ENCODE data around the gene SLC2A8. TPM values are rescaled to one million over a fixed set of nuclear protein-coding genes. Genes with fewer than 3 reads are reported as not detected.
A peak's percentile ranks its signal among the peaks of the same experiment; 100 is the strongest.

SLC2A8 gene
- total RNA-seq, 1 donor from 2014 or later, result 14.1 TPM

DNA sequence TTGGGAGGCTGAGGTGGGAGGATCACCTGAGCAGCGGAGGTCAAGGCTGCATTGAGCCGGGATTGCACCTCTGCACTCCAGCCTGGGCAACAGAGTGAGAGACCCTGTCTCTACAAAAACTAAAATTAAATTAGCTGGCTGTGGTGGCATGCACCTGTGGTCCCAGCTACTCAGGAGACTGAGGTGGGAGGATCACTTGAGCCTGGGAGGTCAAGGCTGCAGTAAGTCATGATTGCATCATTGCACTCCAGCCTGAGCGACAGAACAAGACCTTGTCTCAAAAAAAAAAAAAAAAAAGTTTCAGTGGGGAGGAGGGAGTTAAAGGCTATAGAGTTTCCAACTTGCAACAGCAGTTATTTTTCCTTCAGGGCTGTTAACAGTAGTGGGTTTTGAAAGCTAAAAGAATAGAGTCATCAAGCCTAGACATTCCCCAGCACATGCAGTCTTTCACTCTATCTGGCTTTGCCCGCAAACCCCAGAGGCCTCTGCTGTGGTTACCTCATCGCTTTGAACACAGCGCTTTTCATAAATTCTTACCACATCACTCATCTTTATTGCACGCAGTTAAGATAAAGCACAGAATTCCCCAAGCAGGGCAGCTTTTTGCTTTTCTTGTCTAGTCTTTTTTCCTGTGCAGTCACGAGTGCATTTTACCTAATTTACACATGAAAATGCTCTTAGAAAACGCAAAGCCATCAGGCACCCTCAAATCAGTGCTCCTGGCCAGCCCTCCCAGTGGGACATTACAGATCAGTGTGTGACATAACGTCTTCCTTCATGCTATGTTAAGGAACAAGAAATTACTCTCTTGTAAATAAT is 8.7 kb upstream of the SLC2A8 start:
- H3K9me3 Mint-ChIP-seq (ENCODE audit: low read depth), result no peaks in the 10 kb centered on the region
- TF ChIP-seq, protein P1, sequence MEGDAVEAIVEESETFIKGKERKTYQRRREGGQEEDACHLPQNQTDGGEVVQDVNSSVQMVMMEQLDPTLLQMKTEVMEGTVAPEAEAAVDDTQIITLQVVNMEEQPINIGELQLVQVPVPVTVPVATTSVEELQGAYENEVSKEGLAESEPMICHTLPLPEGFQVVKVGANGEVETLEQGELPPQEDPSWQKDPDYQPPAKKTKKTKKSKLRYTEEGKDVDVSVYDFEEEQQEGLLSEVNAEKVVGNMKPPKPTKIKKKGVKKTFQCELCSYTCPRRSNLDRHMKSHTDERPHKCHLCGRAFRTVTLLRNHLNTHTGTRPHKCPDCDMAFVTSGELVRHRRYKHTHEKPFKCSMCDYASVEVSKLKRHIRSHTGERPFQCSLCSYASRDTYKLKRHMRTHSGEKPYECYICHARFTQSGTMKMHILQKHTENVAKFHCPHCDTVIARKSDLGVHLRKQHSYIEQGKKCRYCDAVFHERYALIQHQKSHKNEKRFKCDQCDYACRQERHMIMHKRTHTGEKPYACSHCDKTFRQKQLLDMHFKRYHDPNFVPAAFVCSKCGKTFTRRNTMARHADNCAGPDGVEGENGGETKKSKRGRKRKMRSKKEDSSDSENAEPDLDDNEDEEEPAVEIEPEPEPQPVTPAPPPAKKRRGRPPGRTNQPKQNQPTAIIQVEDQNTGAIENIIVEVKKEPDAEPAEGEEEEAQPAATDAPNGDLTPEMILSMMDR (IDR thresholded peaks at IDR 0.05), result no peak
- peak overlapping the region; percentile 33 for H3K4me3 Mint-ChIP-seq (ENCODE audit: unreplicated experiment)
- peaks cover 14% of the 10 kb centered on the region for H3K27me3 Mint-ChIP-seq (ENCODE audit: low read depth)
- peaks cover 18% of the 10 kb centered on the region for H3K4me1 Mint-ChIP-seq (ENCODE audit: low read depth)
- no peak for DNase-seq (ENCODE audit: low spot score)
- peaks cover 4% of the 10 kb centered on the region for H3K36me3 Mint-ChIP-seq (ENCODE audit: low read depth)
- peak overlapping the region; percentile 96 for H3K27ac Mint-ChIP-seq (ENCODE audit: unreplicated experiment)

DNA sequence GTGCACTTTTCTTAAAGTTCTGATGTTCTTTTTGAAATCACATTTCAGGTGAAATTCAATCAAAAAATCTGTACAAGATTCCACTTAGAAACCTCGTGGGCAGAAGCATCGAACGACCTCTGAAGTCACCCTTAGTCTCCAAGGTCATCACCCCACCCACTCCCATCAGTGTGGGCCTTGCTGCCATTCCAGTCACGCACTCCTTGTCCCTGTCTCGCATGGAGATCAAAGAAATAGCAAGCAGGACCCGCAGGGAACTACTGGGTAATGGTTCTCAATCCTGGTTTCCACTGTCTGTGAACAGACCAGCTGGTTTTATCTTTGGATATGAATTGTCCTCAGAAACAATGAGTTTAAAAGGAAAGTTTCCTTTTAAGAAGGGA is 8.1 kb upstream of the SLC2A8 start:
- Mint-ChIP-seq H3K27ac (ENCODE audit: unreplicated experiment) (peak overlapping the region; percentile 96), H3K36me3 (ENCODE audit: low read depth) (peaks cover 4% of the 10 kb centered on the region), H3K4me1 (ENCODE audit: low read depth) (peaks cover 18% of the 10 kb centered on the region), H3K27me3 (ENCODE audit: low read depth) (peaks cover 11% of the 10 kb centered on the region), H3K4me3 (ENCODE audit: unreplicated experiment) (no peak overlapping the region), H3K9me3 (ENCODE audit: low read depth) (no peaks in the 10 kb centered on the region)
- DNase-seq (ENCODE audit: low spot score), result no peak
- TF ChIP-seq, protein P1 (IDR thresholded peaks at IDR 0.05), result no peak

DNA sequence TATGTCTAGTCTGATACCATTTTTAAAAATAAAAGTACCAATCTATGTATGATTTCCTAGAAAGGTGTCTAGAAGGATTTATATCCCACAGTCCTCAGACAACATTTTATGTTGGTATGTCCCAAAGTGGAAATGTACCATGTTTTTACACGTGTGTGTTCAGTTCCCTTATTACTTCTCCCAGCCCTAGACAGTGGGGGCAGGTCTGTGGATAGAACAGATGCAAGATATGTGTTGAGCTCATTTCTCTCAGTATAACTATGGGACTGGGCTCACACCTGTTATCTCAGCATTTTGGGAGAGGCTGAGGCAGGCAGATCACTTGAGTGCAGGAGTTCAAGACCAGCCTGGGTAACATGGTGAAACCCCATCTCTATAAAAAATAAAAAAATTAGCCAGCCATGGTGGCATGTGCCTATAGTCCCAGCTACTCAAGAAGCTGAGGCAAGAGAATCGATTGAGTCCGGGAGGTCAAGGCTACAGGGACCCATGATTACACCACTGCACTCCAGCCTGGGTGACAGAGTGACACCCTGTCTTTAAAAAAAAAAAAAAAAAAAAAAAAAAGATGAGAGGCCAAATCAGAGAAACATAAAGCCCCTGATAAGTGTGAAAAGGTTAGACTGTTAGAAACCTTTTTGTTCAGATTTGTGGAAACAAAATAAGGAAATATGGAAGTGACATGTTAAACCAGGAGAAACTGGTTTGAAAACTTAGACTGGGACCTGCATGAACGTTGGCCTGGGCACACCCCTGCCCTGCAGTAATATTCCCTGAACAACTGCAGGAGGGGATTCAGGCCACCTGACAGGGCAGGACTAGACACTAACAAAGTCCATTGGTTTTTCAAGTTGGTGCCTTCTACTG is 7.4 kb upstream of the SLC2A8 start:
- H3K27ac Mint-ChIP-seq (ENCODE audit: unreplicated experiment), result no peak overlapping the region
- H3K36me3 Mint-ChIP-seq (ENCODE audit: low read depth), result peaks cover 1% of the 10 kb centered on the region
- DNase-seq (ENCODE audit: low spot score), result no peak
- peaks cover 3% of the 10 kb centered on the region for H3K27me3 Mint-ChIP-seq (ENCODE audit: low read depth)
- TF ChIP-seq, protein P1 (IDR thresholded peaks at IDR 0.05), result no peak
- H3K9me3 Mint-ChIP-seq (ENCODE audit: low read depth), result no peaks in the 10 kb centered on the region
- no peak overlapping the region for H3K4me3 Mint-ChIP-seq (ENCODE audit: unreplicated experiment)
- peaks cover 18% of the 10 kb centered on the region for H3K4me1 Mint-ChIP-seq (ENCODE audit: low read depth)

DNA sequence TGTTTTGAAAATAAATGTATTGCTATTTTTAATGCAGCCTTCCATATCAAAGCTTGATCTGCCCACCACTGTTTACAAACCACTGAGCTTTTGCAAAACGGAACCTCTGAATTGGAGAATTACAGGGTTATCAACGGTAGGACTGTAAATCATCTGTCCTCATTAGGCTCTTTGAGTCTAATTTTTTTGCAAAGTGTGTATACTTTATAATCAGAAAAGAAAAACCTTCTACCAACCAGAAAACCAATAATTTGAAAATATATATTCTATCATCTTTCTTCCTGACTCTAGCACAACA is 6.8 kb upstream of the SLC2A8 start:
- Mint-ChIP-seq H3K4me3 (ENCODE audit: unreplicated experiment) (no peak overlapping the region), H3K36me3 (ENCODE audit: low read depth) (peaks cover 1% of the 10 kb centered on the region), H3K9me3 (ENCODE audit: low read depth) (no peaks in the 10 kb centered on the region), H3K27me3 (ENCODE audit: low read depth) (peaks cover 2% of the 10 kb centered on the region), H3K27ac (ENCODE audit: unreplicated experiment) (no peak overlapping the region), H3K4me1 (ENCODE audit: low read depth) (peaks cover 18% of the 10 kb centered on the region)
- DNase-seq (ENCODE audit: low spot score), result no peak
- TF ChIP-seq, protein P1 (IDR thresholded peaks at IDR 0.05), result no peak

DNA sequence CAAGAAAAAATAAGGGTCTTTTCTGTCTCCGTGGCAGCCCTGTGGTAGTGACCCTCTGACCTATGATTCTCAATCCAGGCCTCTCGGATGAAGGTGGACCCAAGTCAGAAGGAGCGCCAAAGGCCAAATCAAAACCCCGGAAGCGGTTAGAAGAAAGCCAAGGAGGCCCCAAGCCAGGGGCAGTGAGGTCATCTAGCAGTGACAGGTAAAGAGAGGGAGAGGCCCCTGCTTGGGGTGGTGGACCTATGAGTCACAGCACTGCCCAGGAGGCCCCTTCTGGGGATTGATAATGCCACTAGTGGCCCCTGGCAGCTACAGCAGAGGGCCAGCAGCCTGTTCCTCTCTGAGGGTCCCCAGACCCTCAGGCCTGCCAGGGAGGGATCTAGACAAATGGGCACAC is 6.4 kb upstream of the SLC2A8 start:
- TF ChIP-seq, protein P1 (IDR thresholded peaks at IDR 0.05), result no peak
- Mint-ChIP-seq H3K4me1 (ENCODE audit: low read depth) (peaks cover 18% of the 10 kb centered on the region), H3K27ac (ENCODE audit: unreplicated experiment) (no peak overlapping the region), H3K4me3 (ENCODE audit: unreplicated experiment) (no peak overlapping the region), H3K27me3 (ENCODE audit: low read depth) (peaks cover 2% of the 10 kb centered on the region), H3K9me3 (ENCODE audit: low read depth) (no peaks in the 10 kb centered on the region), H3K36me3 (ENCODE audit: low read depth) (peaks cover 1% of the 10 kb centered on the region)
- DNase-seq (ENCODE audit: low spot score), result no peak
